ENCODE measurements around the gene ACTG2.
A peak's percentile ranks its signal among the peaks of the same experiment; 100 is the strongest.
"Not testable (repeated sequence)": the region's sequence is repeated elsewhere in the genome, so short reads cannot be mapped to it uniquely, and the experiment has no call there.

ACTG2 gene

DNA sequence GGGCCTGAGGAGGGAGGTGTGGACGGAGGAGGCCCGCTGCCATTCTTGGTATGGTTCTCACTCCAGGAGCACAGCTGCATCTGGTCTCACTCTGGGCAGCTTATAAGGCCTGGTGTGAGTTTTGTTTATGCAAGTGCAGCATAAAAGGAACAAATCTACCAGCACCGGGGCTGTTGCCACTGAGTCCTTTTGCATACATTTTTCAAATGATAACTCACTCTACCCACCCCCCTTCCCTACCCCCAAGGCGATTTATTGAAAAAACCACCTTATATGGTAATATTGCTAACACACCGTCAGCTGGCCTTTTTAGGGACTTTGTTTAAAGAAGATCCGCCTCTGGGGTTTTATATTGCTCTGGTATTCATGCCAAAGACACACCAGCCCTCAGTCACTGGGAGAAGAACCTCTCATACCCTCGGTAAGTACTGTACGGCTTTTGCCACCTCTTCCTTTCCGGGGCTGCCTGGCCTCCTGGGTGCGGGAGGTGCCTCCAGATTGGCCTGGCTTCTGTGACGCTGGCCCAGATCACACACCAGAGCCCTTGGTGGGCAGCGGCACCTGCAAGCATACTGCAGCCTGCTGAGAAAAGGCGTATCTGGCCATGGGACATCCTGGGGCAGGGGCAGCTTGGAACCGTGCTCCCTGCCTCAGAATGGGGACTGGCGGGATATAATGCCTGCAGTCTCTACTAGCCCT is at the start of gene ACTG2:
TSS of gene ACTG2 (plus strand) at position 378 of the 699 bp plus-strand sequence. CDS start 8,304 bp downstream, outside the sequence.
- no peak for DNase-seq

- no peak for DNase-seq
These were observed 48.7 kb upstream of the ACTG2 start for GRCh38 chr2:73844087-73844486.

- DNase-seq: no peak
These were observed 42.8 kb upstream of the ACTG2 start for GRCh38 chr2:73850009-73850408.

DNA sequence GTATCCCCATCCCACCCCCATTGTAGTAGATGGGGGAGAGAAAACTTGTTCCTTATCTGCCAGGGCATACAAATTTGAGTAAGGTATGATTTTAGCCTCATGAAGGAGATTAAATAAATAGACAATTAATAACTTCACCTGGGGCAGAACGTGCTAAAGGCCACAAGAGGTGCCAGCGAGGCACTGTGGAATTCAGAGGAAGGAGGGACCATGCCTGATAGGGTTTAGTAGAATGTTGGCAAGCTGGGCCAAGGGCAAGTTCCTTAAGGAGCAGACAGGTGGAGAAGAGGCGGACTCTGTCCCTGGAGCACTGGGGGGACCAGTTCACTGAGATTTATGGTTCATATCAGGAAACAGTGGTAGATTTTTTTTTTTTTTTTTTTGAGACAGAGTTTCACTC is 41.5 kb upstream of the ACTG2 start:
- no peak for DNase-seq

DNA sequence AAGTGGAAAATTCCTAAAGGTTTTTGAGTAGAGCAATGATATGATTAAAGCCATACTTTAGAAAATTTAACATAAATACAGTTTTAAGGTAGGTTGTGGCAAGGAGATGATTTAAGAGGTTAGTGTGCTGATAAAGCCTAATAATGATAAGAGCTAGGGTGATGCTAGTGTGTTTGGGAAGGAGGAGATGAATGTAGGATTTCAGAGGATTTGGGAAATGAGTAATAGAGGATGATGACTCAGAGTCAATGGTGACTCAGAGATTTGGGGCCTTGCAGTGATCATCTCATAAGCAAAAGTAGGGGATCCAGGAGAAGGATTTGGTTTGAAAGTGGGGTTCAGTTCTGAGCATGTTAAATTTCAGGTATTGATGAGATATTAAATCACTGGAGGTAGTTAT is 40.8 kb upstream of the ACTG2 start:
- DNase-seq: no peak

GRCh38 chr2:73855526-73855925 is 37.3 kb upstream of the ACTG2 start:
- DNase-seq: no peak

DNA sequence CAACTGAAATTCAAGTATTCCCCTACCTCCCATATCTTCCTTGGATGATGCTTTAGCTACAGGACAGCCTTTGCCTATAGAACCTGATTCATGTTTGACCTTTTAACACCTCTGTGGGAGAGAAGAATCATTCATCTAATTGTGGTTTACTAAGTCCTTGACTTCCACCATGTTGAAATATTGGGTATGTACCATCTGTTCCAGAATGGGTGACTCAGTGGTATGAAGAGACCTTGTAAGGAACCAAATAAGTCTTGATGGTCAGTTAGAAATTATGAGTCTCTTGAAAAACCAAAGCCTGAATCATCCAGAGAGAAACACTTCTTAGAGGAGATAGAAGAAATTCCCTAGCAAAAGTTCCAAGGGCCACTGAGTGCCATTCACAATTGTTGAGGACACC is 36.6 kb upstream of the ACTG2 start:
- no peak for DNase-seq

GRCh38 chr2:73859721-73860586 is 32.9 kb upstream of the ACTG2 start:
- peak; percentile 31 for DNase-seq

- DNase-seq: no peak
These were observed 29.8 kb upstream of the ACTG2 start for GRCh38 chr2:73862987-73863386.

DNA sequence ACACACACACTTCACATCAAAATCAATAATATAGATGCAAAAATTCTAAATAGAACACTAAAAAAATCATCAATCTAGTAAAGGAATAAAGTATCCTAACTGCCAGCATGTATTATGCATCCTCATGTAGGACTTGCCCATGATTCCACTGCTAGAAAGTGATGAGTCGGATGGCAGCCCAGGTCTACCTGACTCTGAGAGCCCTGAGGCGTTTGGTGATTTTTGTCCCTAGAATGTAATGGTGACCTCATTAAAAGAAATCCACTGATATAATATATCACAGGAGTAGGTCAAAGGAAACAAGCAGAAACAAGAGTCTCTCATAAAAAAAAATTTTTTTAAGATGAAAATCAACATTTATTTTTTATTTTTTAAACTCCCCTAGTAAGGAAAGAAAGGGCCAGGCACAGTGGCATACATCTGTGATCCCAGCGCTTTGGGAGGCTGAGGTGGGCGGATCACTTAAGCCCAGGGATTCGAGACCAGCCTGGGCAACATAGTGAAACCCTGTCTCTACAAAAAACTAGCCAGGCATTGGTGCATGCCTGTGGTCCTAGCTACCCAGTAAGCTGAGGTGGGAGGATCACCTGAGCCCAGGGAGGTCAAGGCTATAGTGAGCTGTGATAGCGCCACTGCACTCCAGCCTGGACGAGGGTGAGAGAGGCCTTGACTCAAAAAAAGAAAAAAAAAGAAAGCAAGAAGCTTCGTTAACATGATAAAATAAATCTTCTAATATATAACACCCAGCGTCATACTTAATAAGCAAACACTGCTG is 24.4 kb upstream of the ACTG2 start:
- no peak for DNase-seq

- no peak for DNase-seq
These were observed 22.7 kb upstream of the ACTG2 start for GRCh38 chr2:73870084-73870483.

DNA sequence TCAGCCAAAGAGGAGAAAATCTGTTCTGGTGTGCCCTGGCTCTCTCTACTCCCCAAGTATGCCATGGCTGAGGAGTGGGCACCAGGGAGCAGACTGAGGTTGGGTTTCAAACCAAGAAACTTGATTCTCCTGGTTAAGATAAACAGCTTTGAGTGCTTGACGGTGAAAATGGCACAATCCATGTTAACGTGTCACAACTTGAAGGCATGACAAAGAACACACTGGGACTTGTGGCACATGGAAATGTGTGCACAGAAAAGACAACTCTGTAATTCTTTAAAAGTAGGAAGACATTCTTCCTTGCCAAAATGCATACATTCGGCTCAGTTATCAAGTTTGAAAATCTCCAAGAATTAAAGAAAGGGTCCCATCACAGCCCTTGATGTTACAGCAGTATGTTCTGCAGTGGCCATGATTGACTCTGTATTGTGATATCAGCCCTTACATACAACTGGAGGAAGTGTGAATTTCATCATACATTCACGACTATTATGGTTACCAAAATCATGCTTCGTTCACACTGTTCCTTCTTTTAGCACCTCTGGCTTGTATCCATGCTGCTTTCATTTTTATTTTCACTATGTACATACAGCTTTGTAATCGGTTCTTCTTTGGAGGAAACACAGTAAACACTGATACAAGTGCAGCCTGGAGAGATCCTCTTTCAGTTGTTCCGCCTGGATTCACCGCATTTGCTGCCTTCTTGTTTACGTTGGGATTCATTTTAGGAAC is 15.6 kb upstream of the ACTG2 start:
- no peak for DNase-seq

- DNase-seq: not testable (repeated sequence)
These were observed 14.8 kb upstream of the ACTG2 start for GRCh38 chr2:73877984-73878383.

DNA sequence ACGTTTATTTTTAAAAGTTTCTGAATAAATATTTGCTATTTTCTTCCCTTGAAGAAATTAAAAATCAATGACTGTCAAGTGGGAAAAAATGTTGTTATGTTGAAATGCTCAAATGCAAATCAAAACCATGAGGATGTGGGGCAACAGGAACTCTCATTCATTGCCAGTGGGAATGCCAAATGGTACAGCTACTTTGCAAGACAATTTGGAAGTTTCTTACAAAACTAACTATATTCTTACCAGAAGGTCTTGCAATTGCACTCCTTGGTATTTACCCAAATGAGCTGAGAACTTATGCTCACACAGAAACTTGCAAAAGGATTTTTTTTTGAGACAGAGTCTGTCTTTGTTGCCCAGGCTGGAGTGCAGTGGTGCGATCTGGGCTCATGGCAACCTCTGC is 7.4 kb upstream of the ACTG2 start:
- no peak for DNase-seq

DNA sequence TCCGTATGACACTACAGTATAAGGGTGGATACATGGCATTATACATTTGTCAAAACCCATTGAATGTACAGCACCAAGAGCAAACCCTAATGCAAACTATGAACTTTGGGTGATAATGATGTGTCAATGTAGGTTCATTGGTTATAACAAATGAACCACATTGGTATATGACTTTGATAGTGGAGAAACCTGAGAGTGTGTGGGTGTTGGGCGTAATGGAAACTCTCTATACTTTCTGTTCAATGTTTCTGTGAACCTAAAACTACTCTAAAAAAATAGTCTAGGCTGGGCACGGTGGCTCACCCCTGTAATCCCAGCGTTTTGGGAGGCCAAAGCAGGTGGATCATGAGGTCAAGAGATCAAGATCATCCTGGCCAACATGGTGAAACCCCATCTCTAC is 6.5 kb upstream of the ACTG2 start:
- no peak for DNase-seq

DNA sequence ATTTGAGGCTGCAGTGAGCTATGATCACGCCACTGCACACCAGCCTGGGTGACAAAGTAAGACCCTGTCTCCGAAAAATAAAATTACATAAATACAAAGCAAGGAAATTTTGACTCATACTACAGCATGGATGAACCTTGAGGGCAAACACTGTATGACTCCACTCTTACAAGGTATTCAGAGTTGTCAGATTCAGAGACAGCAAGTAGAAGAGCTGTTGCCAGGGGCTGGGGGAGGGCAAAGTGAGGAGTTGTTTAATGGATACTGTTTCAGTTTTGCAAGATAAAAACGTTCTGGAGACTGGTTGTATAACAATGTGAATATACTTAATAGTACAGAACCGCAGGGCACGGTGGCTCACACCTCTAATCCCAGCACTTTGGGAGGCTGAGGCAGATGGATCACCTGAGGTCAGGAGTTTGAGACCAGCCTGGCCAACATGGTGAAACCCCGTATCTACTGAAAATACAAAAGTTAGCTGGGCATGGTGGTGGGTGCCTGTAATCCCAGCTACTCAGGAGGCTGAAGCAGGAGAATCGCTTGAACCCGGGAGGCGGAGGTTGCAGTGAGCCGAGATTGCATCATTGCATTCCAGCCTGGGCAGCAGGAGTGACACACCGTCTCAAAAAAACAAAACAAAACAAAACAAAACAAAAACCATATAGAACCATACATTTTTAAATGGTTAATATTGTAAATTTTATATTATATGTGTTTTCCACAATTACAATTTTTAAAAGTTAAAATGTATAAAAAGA is 5.0 kb upstream of the ACTG2 start:
- DNase-seq: not testable (repeated sequence)

DNA sequence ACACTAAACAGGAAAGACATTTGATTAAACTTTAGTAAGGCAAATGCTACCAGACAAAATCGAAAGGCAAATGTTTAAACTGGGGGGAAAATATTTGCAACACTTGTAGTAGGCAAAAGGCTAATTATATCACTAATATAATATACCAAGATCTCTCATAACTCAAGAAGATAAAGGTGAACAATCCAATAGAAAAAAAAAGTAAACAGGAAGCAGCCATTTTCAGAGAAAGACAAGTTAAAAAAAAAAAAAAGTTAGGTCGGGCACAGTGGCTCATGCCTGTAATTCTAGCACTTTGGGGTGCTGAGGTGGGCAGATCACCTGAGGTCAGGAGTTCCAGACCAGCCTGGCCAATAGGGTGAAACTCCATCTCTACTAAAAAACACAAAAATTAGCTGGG is 4.4 kb upstream of the ACTG2 start:
- DNase-seq: no peak

- DNase-seq: no peak
These were observed 3.6 kb upstream of the ACTG2 start for GRCh38 chr2:73889206-73889605.

DNA sequence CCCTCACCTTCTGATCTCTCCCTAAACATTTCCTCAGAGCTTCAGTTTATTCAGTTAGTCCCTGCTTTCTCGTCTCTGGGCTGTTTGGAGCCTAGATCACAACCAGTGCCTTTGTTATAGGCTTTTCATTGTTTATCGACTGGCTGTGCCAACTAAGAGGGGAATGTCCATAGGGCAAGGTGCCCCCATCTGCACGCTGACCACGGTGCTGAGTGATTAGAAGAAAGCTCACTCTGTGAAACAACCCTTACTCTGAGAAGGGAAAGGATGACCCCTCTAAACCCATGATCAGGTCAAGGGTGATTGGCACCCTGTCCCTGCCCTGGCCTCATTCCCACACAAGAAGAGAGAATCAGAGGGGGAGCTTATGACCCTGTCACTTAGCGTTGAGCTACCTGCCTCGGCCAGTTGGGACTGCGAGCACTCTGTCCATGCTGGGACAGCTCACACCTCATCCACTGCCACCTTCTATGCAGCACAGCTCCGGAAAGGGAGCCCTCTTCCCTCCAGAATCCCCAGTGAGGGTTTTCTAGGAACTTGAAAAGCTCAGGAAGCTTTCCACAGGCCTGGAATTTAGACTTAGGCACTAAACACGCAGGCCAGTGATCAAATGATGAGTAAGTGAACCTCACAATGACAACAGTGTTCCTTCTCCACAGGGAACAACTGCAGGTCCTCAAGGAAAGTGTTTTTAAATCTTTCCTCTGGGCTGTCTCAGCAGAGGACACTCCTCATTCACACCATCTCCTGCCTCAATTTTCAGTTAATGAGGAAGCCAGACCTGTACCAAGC is 2.3 kb upstream of the ACTG2 start:
- DNase-seq: no peak

- no peak for DNase-seq
These were observed 1.4 kb upstream of the ACTG2 start for GRCh38 chr2:73891276-73891901.
